Heart left ventricle (tissue), 16 donors: Measurements from ENCODE around the gene UPF2. TPM values are rescaled to one million over a fixed set of nuclear protein-coding genes. Genes with fewer than 3 reads are reported as not detected.

Experiments
- ATAC-seq, 4 donors: fragments of 200-7000 bp; cut with Tn5 transposase; one replicate each; pipeline ENCODE4 v1.9.1; 2020 to 2022; ENCODE audit warnings: moderate library complexity in 4 of 4, mild to moderate bottlenecking in 3 of 4, moderate number of reproducible peaks in 1 of 4
- DNase-seq, 5 donors: peaks; one replicate each; pipeline ENCODE4 v3.0.0-alpha.2; 2020
- H3K27ac ChIP-seq, 12 donors: fragments of 200-600 bp; sonication (generic) in 4 of 12; one replicate each; pipeline versions ENCODE4 v1.5.0 to v1.8.0; 2016 to 2022; ENCODE audit warnings: mild to moderate bottlenecking in 2 of 12
- H3K27me3 ChIP-seq, 9 donors: fragments of 200-600 bp; sonication (generic) in 2 of 9; one replicate each; pipeline versions ENCODE4 v1.5.1 to v1.8.0; 2016 to 2022; ENCODE audit warnings: mild to moderate bottlenecking in 3 of 9
- H3K36me3 ChIP-seq, 9 donors: fragments of 200-600 bp; sonication (generic) in 2 of 9; one replicate each; pipeline versions ENCODE4 v1.5.0 to v1.8.0; 2018 to 2022; ENCODE audit warnings: mild to moderate bottlenecking in 2 of 9
- H3K4me1 ChIP-seq, 12 donors: fragments of 200-600 bp; sonication (generic) in 4 of 12; one replicate each; pipeline versions ENCODE4 v1.5.0 to v1.8.0; 2016 to 2022; ENCODE audit warnings: mild to moderate bottlenecking in 3 of 12
- H3K4me3 ChIP-seq, 12 donors: fragments of 200-600 bp; sonication (generic) in 4 of 12; one replicate each; pipeline versions ENCODE4 v1.5.0 to v1.8.0; 2017 to 2022; ENCODE audit warnings: mild to moderate bottlenecking in 9 of 12, moderate library complexity in 4 of 12
- H3K9me3 ChIP-seq, 12 donors: fragments of 200-600 bp; sonication (generic) in 4 of 12; one replicate each; pipeline versions ENCODE4 v1.5.0 to v1.8.0; 2016 to 2022; ENCODE audit warnings: mild to moderate bottlenecking in 1 of 12
- POLR2A ChIP-seq, 2 donors: fragments of 450-650 bp; IDR thresholded peaks; one replicate each; pipeline ENCODE4 v1.6.1; 2017; ENCODE audit warnings: antibody characterized with exemption in 2 of 2, mild to moderate bottlenecking in 2 of 2, moderate library complexity in 2 of 2
- WGBS, 4 donors: extraction: QIAGEN DNeasy Blood & Tissue Kit in 2 of 4; methylation state at CpG; one replicate each; pipeline versions ENCODE4 v1.1.5 to v1.1.7; 2013 to 2018; 5-methylcytosine and 5-hydroxymethylcytosine counted together
- intact Hi-C, 10 donors: fragments of 100-400 bp; cut with DNase I; formaldehyde crosslinking; loops; one replicate each; pipeline versions ENCODE4 v1.11.1 to v1.14.2; 2022
- polyA plus RNA-seq, 2 donors: library from polyadenylated mRNA; stranded (reverse); fragments of 200-250 nt; gene quantifications; one replicate each; pipeline ENCODE4 v1.2.3, GENCODE V29; 2013
- total RNA-seq, 9 donors: library from RNA; depleted of rRNA in 2 of 9; stranded (reverse); fragments of >200 nt in 2 of 9; fragmentation: NEBNext Ultra II Directional in 3 of 9; extraction: Animal tissue kit (Norgen Biotek cat#: 25700) in 3 of 9; gene quantifications; one replicate each; pipeline versions ENCODE4 v1.1.0 to v1.2.4, GENCODE V29; 2016 to 2023
- TF ChIP-seq, protein P1 (sequence below), 12 donors: fragments of 200-600 bp; sonication (generic) in 4 of 12; IDR thresholded peaks; one replicate each; pipeline versions ENCODE4 v1.5.0 to v1.8.0; 2018 to 2022; ENCODE audit warnings: antibody characterized with exemption in 12 of 12, mild to moderate bottlenecking in 5 of 12
- donor health status: ischemic (EF 13 %, LVEDD 7.1; RV severe dilation, severe dysfunction).
- donor health status: healthy with polysubstance abuse.
- donor health status: DM: no; HTN: yes; CAD: no.
- donor health status: DM: no; HTN: no; CAD: no.
- donor health status: ischemic (EF 25% LVEDD 6.9; RV normal size, moderate dysfunction).
- donor health status: ischemic (EF 25% LVEDD 5.7; RV mildly dilated, moderate dysfunction).
- donor health status: healthy.
- donor health status: DM: yes; HTN: yes; CAD: no.
- donor health status: ischemic (EF 35%, LVEDD 5.7; RV mildly dilated, moderate dysfunction).
- donor health status: nonischemic (EF 11% LVEDD 7.7; RV severe dilation, severe dysfunction).
- donor health status: DM: yes; HTN: yes; CAD: no.
- donor health status: PGD.
- donor health status: ischemic (EF 29% LVEDD 5.4; RV normal size, mild dysfunction).
- donor health status: nonischemic (EF 23%, LVEDD 6.1; RV moderate dilation, normal function).

The UPF2 gene
- total and polyA plus RNA-seq, 11 donors: 7.9 to 20.9 (median 15.7) TPM

GRCh38 chr10:12041766-12042408, 722 bp downstream of the UPF2 start:
- TF ChIP-seq POLR2A (IDR thresholded peaks at IDR 0.05): no peak
- TF ChIP-seq, protein P1, sequence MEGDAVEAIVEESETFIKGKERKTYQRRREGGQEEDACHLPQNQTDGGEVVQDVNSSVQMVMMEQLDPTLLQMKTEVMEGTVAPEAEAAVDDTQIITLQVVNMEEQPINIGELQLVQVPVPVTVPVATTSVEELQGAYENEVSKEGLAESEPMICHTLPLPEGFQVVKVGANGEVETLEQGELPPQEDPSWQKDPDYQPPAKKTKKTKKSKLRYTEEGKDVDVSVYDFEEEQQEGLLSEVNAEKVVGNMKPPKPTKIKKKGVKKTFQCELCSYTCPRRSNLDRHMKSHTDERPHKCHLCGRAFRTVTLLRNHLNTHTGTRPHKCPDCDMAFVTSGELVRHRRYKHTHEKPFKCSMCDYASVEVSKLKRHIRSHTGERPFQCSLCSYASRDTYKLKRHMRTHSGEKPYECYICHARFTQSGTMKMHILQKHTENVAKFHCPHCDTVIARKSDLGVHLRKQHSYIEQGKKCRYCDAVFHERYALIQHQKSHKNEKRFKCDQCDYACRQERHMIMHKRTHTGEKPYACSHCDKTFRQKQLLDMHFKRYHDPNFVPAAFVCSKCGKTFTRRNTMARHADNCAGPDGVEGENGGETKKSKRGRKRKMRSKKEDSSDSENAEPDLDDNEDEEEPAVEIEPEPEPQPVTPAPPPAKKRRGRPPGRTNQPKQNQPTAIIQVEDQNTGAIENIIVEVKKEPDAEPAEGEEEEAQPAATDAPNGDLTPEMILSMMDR (IDR thresholded peaks at IDR 0.05): no peak
- H3K4me1 ChIP-seq: peaks cover 0 to 32% (median 16%) of the 10 kb centered on the region in 12 donors
- no peaks in the 10 kb centered on the region for H3K27me3 ChIP-seq
- H3K4me3 ChIP-seq: peak overlapping the region; percentile 78 to 100 (median 98)
- peak overlapping the region in 11 of 12 donors; percentile 92 to 98 (median 96) for H3K27ac ChIP-seq
- ATAC-seq (no peak), DNase-seq (no peak)
- 1 to 3% (median 1%) methylated on average over 26 of the region's 26 CpGs for WGBS, 4 donors
- H3K9me3 ChIP-seq: no peaks in the 10 kb centered on the region
- intact Hi-C loops: loop anchor here in 2 of 10 donors (2.0 to 10.0 kb wide), 2 partner anchors 27 to 83 kb away; partner anchors contain the start of genes DHTKD1 (in 1 of the 2) and SEC61A2 (in 1 of the 2)
- H3K36me3 ChIP-seq: no peaks in the 10 kb centered on the region

- ATAC-seq: peak in 1 of 4 donors; percentile 50
- H3K9me3 ChIP-seq: no peaks in the 10 kb centered on the region
- peaks cover 0 to 23% (median 7%) of the 10 kb centered on the region in 12 donors for H3K4me1 ChIP-seq
- H3K36me3 ChIP-seq: peaks cover 0 to 42% (median 40%) of the 10 kb centered on the region in 9 donors
- H3K4me3 ChIP-seq: no peak overlapping the region
- no peak overlapping the region for H3K27ac ChIP-seq
- TF ChIP-seq, protein P1 (IDR thresholded peaks at IDR 0.05): no peak
- no peak for TF ChIP-seq POLR2A (IDR thresholded peaks at IDR 0.05)
- H3K27me3 ChIP-seq: no peaks in the 10 kb centered on the region
- DNase-seq: no peak
- WGBS, 4 donors: 45 to 79% (median 66%) methylated on average over 3 of the region's 3 CpGs
- intact Hi-C loops: no loop called here
Measured at GRCh38 chr10:12036073-12036655, 6.4 kb downstream of the UPF2 start.

DNA sequence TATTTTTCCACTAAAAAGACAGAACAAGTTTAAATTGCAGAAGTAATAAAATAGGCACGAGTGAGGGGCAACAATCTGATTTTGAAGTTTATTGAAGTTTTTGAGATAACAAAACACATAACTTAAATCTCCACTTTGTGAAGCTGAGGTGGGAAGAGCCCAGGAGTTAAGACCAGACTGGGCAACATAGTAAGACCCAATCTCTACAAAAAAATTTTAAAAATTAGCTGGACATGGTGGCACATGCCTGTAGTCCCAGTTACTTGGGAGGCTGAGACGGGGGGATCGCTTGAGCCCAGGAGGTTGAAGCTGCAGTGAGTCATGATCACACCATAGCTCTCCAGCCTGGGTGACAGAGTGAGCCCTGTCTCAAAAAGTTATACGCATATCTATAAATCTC, 11.2 kb downstream of the UPF2 start:
- WGBS, 4 donors: 88 to 96% (median 95%) methylated on average over 4 of the region's 4 CpGs
- DNase-seq (no peak), ATAC-seq (no peak)
- Histone ChIP-seq H3K27me3 (no peaks in the 10 kb centered on the region), H3K9me3 (no peaks in the 10 kb centered on the region), H3K36me3 (peaks cover 0 to 80% (median 71%) of the 10 kb centered on the region in 9 donors), H3K27ac (no peak overlapping the region), H3K4me3 (no peak overlapping the region), H3K4me1 (peaks cover 0 to 8% (median 0%) of the 10 kb centered on the region in 12 donors)
- TF ChIP-seq, protein P1 (IDR thresholded peaks at IDR 0.05): no peak
- no peak for TF ChIP-seq POLR2A (IDR thresholded peaks at IDR 0.05)
- intact Hi-C loops: no loop called here

- Histone ChIP-seq H3K36me3 (peaks cover 0 to 59% (median 44%) of the 10 kb centered on the region in 9 donors), H3K4me3 (no peak overlapping the region), H3K4me1 (peaks cover 0 to 5% (median 0%) of the 10 kb centered on the region in 12 donors), H3K9me3 (no peaks in the 10 kb centered on the region), H3K27ac (no peak overlapping the region), H3K27me3 (no peaks in the 10 kb centered on the region)
- no peak for ATAC-seq
- whole genome bisulfite sequencing, 4 donors: 79 to 88% (median 87%) methylated on average over 2 of the region's 2 CpGs
- TF ChIP-seq POLR2A (IDR thresholded peaks at IDR 0.05): no peak
- TF ChIP-seq, protein P1 (IDR thresholded peaks at IDR 0.05): no peak
- DNase-seq: no peak
- intact Hi-C loops: no loop called here
Measured at GRCh38 chr10:12027539-12027938, 15.1 kb downstream of the UPF2 start.
